CD4-positive, alpha-beta T cell treated with Interleukin-6 at 100 ng/mL for 8 hours (primary cell): ENCODE measurements around the gene NODAL.
"Not testable (repeated sequence)": the region's sequence is repeated elsewhere in the genome, so short reads cannot be mapped to it uniquely, and the experiment has no call there.

Experiments used
- DNase-seq: peaks from one replicate; pipeline ENCODE4 v3.0.0-alpha.2; 2020; ENCODE audit warnings: mixed read lengths, low spot score

Gene NODAL

GRCh38 chr10:70441161-70441894 lies at the start of gene NODAL:
Gene NODAL, minus strand, starts transcription at chr10:70441681. Its CDS starts 14 bp downstream, at chr10:70441667.
- no peak for DNase-seq

- DNase-seq: no peak
Measured at GRCh38 chr10:70490142-70490541, 48.7 kb upstream of the NODAL start.

- DNase-seq: no peak
Measured at GRCh38 chr10:70487824-70488223, 46.3 kb upstream of the NODAL start.

GRCh38 chr10:70483872-70484271 lies 42.4 kb upstream of the NODAL start:
- DNase-seq: not testable (repeated sequence)

- DNase-seq: no peak
Measured at GRCh38 chr10:70482982-70483760, 41.7 kb upstream of the NODAL start.

GRCh38 chr10:70481831-70482530 lies 40.5 kb upstream of the NODAL start:
- no peak for DNase-seq

DNA sequence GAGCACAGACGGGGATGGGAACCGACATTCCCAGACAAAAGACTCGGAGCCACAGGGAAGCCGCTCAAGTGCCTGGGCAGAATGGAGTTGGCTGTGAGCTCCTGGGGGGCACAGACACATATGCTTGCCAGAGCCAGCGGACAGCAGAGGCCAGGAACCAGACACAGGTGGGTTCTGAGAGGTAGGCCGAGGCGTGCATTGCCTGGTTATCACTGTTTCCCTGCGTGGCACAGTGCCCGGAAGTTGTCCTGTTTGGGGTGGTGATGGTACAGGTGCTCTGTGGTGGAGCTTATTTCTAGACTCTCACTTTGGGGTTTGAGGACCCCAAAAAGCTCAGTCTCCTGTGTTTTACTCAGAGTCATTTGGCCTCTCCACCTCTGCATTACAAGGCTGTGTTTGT lies 39.6 kb upstream of the NODAL start:
- no peak for DNase-seq

DNA sequence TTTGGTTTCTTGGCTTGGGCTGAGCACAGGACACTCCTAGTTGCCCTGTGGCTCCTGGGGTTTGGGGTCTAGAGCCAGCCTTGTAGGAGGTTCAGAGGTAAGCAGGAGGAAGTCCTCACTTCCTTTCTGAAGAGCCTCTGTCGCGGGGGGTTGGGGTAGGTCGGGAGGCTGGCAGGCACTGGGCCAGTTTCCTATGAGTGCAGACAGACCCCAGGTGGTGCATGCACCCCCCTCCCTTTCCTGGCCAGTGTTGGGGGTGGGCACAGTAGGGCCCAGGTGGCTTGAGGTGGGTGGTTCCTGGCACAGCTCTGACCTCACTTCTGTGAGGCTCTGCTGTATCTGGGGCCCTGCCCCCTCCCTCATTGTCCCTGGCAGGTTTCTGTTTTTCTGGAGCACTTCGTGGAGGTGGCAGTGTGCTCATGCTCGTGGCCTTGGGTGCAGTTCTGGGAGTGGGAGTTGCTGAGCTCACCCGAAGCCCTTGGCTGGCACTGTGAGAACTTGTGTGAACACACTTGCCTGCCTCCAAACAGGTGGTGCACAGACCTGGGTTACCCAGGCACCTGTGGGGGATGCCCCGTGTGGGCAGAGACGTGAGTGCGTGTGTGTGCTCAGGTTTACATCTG lies 38.9 kb upstream of the NODAL start:
- DNase-seq: no peak

- no peak for DNase-seq
Measured at GRCh38 chr10:70479626-70480238, 38.3 kb upstream of the NODAL start.

GRCh38 chr10:70479165-70479581 lies 37.7 kb upstream of the NODAL start:
- DNase-seq: no peak

DNA sequence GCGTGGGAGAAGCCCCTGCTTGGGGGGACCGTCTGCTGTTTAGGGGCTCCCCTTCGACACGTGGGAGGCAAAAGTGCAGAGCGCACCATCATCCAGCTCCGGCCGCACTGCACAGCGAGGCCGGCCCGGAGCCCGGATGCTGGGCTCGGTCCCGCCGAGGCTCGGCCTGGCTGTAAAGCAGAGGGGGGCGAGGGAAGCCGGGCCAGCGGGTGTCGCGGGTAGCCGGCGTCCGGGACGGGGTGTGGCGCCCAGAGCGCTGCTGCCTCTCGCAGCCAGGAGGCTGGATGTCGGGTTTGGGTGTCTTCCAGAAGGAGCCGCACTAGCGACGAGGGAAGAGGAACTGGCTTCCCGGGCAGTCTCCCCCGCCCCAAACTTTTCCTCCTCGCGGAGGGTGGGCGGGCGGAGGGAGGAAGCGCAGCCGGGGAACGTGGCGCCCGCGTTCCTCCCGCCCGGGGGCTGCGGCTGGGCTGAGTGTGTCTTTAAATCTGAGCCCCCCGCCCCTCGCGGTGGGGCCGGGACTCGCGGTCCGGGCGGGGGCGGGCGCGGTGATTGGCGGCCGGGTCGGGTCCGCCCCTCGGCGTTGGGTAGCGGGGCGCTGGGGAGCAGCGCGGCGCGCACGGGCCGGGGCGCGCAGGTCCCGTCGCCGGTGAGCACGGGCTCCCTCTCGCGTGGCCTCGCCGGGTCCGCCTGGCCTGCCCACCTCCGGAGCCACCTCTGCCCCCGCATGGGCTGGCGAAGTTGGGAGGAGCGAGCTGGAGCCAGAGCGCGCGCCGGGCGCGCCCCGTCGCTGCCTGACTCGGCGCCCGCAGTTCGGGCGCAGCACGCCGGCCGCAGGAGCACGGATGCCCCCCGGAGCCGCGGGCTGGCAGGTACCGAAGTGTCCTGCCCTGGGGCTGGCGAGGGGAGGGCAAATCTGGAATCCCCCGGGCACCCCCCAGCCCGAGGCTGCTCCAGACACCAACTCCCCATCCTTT lies 37.0 kb upstream of the NODAL start, which contains the start of gene PALD1:
PALD1 (plus strand) TSS at position 577 of the 974 bp plus-strand sequence. CDS start 47,185 bp downstream, outside the sequence.
- DNase-seq: no peak

GRCh38 chr10:70477661-70478162 lies 36.2 kb upstream of the NODAL start:
- peak; percentile 80 for DNase-seq

DNA sequence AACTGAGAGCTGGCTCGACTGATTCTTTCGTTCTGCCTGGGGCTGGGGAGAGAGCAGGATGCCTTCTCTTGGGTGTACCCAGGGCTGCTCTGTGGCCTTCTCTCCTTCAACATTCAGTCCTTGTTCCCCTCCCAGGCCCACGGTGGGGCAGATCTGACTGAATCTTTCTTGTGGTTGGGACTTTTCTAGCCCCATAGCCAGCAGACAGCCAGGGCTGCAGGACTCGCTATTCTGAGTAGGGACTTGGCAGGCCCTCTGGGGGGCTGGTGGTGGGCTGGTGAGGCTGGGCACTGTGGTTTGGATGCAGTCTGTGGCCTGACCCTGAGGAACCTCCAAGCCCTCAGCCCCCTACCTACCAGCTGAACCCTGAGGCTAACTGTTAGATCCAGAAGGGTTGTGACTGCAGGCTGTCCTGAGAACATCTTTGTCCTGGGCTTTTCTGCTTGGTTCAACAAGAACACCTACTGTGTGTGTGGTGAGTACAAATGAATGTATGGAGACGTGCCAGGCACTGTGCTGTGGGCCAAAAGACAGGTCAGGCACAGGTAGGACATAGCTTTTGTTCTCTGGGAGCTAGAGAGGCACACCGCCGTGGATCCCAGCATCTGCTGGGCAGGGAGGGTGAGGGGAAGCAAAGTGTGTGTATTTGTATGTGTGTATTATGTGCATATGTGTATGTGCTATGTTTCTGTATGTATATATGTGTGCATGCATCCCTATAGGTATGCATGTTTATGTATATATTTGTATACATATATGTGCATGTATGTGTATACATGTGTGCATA lies 35.0 kb upstream of the NODAL start:
- DNase-seq: no peak

GRCh38 chr10:70475661-70476060 lies 34.2 kb upstream of the NODAL start:
- no peak for DNase-seq

GRCh38 chr10:70474780-70475179 lies 33.3 kb upstream of the NODAL start:
- DNase-seq: no peak

DNA sequence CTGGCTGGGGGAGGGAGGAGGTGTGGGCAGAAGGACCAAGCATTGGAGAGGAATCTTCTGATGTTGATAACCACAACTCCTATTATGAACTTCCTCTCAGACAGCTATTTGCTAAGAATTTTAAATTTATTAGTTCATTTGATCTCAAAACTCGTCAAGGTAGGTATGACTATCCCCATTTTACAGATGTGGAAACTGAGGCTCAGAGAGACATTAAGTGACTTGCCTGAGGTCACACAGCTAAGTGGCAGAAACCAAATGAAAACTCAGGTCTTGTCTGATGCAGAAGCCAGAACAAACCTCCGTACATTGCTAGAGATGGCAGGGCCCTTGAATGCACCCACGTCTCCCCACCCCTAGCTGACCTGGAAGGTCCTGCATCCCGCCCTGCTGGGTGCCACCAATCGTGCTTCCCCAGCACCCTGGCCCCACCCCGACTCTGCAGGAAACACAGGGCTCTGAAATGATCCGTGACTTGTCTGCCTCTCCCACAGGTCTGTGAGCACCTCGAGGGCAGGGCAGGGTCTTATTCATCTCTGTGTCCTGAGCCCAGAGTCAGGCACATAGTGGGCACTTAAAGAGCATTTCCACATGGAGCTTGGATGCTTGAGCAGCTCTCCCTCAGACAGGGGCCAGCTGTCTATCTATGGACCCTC lies 31.4 kb upstream of the NODAL start:
- no peak for DNase-seq

GRCh38 chr10:70466951-70467350 lies 25.5 kb upstream of the NODAL start:
- no peak for DNase-seq

DNA sequence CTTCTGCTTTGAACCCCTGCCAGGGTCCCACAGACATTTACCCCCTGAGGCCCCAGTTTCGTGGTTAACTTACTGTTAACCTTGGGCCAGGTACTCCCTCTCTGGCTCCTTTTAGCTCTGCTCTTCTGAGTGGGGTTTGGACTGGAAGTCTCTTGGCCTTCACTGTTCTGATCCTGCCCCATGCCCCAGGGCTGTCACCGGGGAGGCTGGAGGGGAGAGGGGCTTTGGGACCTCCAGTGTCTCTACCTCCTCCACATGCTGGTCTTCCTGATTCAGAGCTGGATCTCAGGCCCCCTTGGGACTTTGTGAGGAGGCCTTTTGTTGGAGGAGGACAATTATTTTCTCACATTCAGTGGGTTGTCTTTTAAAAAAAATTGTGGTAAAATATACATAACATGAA lies 24.4 kb upstream of the NODAL start:
- DNase-seq: no peak

GRCh38 chr10:70465278-70465677 lies 23.8 kb upstream of the NODAL start:
- DNase-seq: no peak
